Stomach smooth muscle (tissue), 2 donors: ENCODE results near the gene GPR143.

Experiments
- H3K27ac ChIP-seq: one replicate; pipeline ENCODE4 v1.7.0; 2013; ENCODE audit warnings: mild to moderate bottlenecking, low read length, inconsistent platforms
- H3K27me3 ChIP-seq, 2 donors: one replicate each; pipeline ENCODE4 v1.7.0; 2013; ENCODE audit warnings: low read length in 2 of 2; ENCODE audit not compliant: insufficient read depth in 2 of 2, control insufficient read depth in 1 of 2
- H3K36me3 ChIP-seq, 2 donors: one replicate each; pipeline ENCODE4 v1.7.0; 2013; ENCODE audit warnings: low read length in 2 of 2; ENCODE audit not compliant: control insufficient read depth in 2 of 2, insufficient read depth in 2 of 2
- H3K4me1 ChIP-seq: one replicate; pipeline ENCODE4 v1.7.0; 2013; ENCODE audit warnings: low read length; ENCODE audit not compliant: control insufficient read depth, insufficient read depth
- H3K4me3 ChIP-seq, 2 donors: one replicate each; pipeline ENCODE4 v1.7.0; 2013; ENCODE audit warnings: low read length in 2 of 2
- H3K9ac ChIP-seq, 2 donors: one replicate each; pipeline ENCODE4 v1.7.0; 2013; ENCODE audit warnings: low read length in 2 of 2, mild to moderate bottlenecking in 1 of 2
- H3K9me3 ChIP-seq, 2 donors: one replicate each; pipeline ENCODE4 v1.7.0; 2013; ENCODE audit warnings: low read length in 2 of 2; ENCODE audit not compliant: control insufficient read depth in 2 of 2
- donor health status: healthy.
- donor health status: Pancreatic carcinoma.

The GPR143 gene

GRCh38 chrX:9739130-9739529 lies 26.5 kb downstream of the GPR143 start:
- Histone ChIP-seq H3K9me3 (peaks cover 0 to 3% of the 10 kb centered on the region in 2 donors), H3K9ac (no peak overlapping the region), H3K36me3 (no peaks in the 10 kb centered on the region), H3K4me3 (no peak overlapping the region), H3K4me1 (no peaks in the 10 kb centered on the region), H3K27ac (no peak overlapping the region), H3K27me3 (peaks cover 0 to 4% of the 10 kb centered on the region in 2 donors)

DNA sequence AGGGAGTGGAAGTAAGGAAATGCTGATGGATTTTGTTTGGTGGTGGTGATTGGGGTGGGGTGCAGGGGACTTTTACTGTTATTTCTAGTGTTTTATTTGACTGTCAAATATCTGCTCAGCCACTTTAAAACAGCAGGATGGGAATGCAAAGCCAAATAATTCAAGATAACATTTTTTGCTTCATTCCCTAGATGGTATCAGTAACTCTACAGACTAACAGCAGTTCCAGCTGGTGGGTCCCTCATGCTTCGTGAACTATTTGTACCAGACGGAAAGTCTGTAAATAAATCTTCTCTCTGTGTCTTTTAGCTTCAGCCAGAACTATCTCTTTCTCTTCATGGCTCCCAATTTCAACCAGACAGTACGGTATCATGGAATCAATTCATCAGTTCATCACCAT lies 27.5 kb downstream of the GPR143 start:
- H3K27me3 ChIP-seq = peaks cover 0 to 4% of the 10 kb centered on the region in 2 donors
- no peak overlapping the region for H3K4me3 ChIP-seq
- H3K27ac ChIP-seq = no peak overlapping the region
- no peak overlapping the region for H3K9ac ChIP-seq
- no peaks in the 10 kb centered on the region for H3K36me3 ChIP-seq
- H3K4me1 ChIP-seq = no peaks in the 10 kb centered on the region
- H3K9me3 ChIP-seq = peaks cover 0 to 3% of the 10 kb centered on the region in 2 donors

DNA sequence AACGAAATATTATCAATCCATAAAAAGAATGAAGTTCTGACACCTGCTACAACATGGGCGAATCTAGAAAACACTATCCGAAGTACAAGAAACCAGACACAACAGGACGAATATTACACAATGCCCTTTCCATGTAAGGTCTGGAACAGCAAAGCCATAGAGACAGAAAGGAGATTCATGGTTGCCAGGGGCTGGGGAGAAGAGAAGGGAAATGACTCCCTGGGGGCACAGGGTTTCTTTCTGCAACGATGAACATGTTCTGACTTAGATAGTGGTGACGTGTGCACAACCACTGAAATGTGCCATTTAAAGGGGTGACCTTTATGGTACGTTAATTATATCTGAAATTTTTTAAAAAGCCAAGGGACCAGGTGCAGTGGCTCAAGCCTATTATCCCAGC lies 28.3 kb downstream of the GPR143 start:
- no peaks in the 10 kb centered on the region for H3K4me1 ChIP-seq
- H3K9ac ChIP-seq = no peak overlapping the region
- H3K4me3 ChIP-seq = no peak overlapping the region
- peaks cover 0 to 4% of the 10 kb centered on the region in 2 donors for H3K27me3 ChIP-seq
- H3K27ac ChIP-seq = no peak overlapping the region
- H3K36me3 ChIP-seq = no peaks in the 10 kb centered on the region
- peaks cover 0 to 3% of the 10 kb centered on the region in 2 donors for H3K9me3 ChIP-seq

DNA sequence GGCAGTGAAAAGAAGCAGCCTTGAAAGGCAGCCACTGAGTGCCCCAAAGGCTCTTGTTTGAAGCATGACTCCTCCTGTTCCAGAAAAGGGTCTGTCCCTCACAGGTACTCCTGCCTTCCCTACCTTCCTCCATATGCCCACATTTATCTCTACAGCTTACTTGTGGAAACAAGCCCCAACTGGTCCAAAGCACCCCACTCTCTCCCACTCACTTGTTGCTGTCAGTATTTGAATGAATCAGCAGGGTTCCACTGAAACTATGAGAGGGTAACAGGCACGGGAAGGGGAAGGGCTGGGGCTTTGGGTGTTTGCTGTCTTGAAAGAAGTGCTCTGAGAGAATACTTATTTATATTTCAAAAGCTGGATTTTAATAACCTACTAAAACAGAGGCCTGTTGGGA lies 34.9 kb downstream of the GPR143 start:
- Histone ChIP-seq H3K4me1 (no peaks in the 10 kb centered on the region), H3K9ac (no peak overlapping the region), H3K27me3 (peaks cover 0 to 15% of the 10 kb centered on the region in 2 donors), H3K27ac (no peak overlapping the region), H3K4me3 (no peak overlapping the region), H3K36me3 (no peaks in the 10 kb centered on the region), H3K9me3 (peaks cover 3 to 7% of the 10 kb centered on the region in 2 donors)

DNA sequence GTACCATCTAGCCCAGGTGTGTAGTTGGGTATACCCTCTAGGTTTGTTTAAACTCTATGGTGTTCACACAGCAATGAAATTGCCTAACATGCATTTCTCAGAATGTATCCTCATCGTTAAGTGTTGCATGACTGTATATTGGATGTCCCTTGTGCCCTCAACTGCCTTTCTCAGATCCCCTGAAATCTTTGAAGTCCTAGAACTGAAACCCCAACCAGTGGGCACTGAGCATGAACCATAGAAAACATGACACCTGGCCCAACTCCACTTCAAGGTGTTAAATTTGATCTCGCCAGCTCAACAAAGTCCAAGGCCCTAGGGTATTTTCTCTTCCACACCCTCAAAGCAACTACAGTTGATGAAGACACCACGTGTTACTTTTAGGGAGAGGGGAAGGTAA lies 35.6 kb downstream of the GPR143 start:
- Histone ChIP-seq H3K4me3 (no peak overlapping the region), H3K9me3 (peaks cover 2 to 7% of the 10 kb centered on the region in 2 donors), H3K27me3 (peaks cover 0 to 15% of the 10 kb centered on the region in 2 donors), H3K9ac (no peak overlapping the region), H3K36me3 (no peaks in the 10 kb centered on the region), H3K27ac (no peak overlapping the region), H3K4me1 (no peaks in the 10 kb centered on the region)

GRCh38 chrX:9729171-9729885 lies 36.3 kb downstream of the GPR143 start:
- no peaks in the 10 kb centered on the region for H3K36me3 ChIP-seq
- H3K9ac ChIP-seq = no peak overlapping the region

DNA sequence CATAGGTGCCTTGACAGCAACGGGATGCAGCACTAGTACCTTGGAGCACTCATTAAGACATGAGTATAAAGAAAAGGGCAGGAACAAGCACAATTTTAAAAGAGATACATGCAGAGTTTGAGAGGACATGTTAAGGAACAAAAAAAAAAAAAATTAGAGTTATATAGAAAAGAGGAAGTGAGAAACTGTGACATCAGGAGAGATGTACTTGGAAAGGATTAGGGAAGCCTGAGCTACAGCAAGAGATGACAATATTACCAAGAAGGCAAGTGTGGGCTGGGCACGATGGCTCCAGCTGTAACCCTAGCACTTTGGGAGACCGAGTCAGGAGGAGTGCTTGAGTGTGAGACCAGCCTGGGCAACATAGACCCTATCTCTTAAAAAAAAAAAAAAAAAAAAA lies 37.4 kb downstream of the GPR143 start:
- no peak overlapping the region for H3K4me3 ChIP-seq
- no peak overlapping the region for H3K9ac ChIP-seq
- H3K36me3 ChIP-seq = no peaks in the 10 kb centered on the region

More at GRCh38 chrX:9729171-9729885, 36.3 kb downstream of the GPR143 start:
- peaks cover 0 to 13% of the 10 kb centered on the region in 2 donors for H3K27me3 ChIP-seq
- no peaks in the 10 kb centered on the region for H3K4me1 ChIP-seq
- peaks cover 2 to 7% of the 10 kb centered on the region in 2 donors for H3K9me3 ChIP-seq
- H3K27ac ChIP-seq = no peak overlapping the region
- H3K4me3 ChIP-seq = no peak overlapping the region

GRCh38 chrX:9724711-9725110 lies 40.9 kb downstream of the GPR143 start:
- no peak overlapping the region for H3K9ac ChIP-seq
- no peaks in the 10 kb centered on the region for H3K4me1 ChIP-seq
- H3K27ac ChIP-seq = no peak overlapping the region
- H3K36me3 ChIP-seq = no peaks in the 10 kb centered on the region
- H3K9me3 ChIP-seq = peaks cover 13 to 15% of the 10 kb centered on the region in 2 donors
- no peak overlapping the region for H3K4me3 ChIP-seq
- H3K27me3 ChIP-seq = peaks cover 0 to 6% of the 10 kb centered on the region in 2 donors

More for the DNA sequence above, 37.4 kb downstream of the GPR143 start:
- peaks cover 4 to 7% of the 10 kb centered on the region in 2 donors for H3K9me3 ChIP-seq
- H3K27me3 ChIP-seq = peaks cover 0 to 13% of the 10 kb centered on the region in 2 donors
- H3K27ac ChIP-seq = no peak overlapping the region
- H3K4me1 ChIP-seq = no peaks in the 10 kb centered on the region

DNA sequence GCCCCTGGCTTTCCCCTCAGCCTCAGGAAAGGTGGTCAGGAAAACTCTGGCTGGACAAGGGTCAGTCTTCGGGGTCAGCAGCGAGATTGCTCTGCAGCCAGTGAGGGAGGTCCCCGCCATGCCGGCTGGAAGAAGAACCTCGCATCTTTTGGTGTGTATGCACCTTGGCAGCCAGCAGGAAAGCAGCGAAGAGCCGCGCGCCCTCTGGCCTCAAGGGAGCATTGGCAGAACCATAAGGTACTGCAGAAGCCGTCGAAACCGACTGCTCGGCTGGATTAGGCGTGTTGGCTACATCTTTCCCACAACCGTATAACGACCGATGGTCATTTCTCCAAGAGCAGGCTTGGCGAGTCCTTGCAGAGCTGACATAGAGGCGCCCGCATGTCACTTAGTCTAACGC lies 48.3 kb downstream of the GPR143 start:
- H3K9ac ChIP-seq = no peak overlapping the region
- H3K27me3 ChIP-seq = peaks cover 0 to 2% of the 10 kb centered on the region in 2 donors
- peaks cover 17 to 18% of the 10 kb centered on the region in 2 donors for H3K36me3 ChIP-seq
- no peak overlapping the region for H3K4me3 ChIP-seq
- no peaks in the 10 kb centered on the region for H3K4me1 ChIP-seq
- H3K27ac ChIP-seq = no peak overlapping the region
- peaks cover 2 to 8% of the 10 kb centered on the region in 2 donors for H3K9me3 ChIP-seq

- peaks cover 7 to 17% of the 10 kb centered on the region in 2 donors for H3K36me3 ChIP-seq
- no peak overlapping the region for H3K4me3 ChIP-seq
- no peaks in the 10 kb centered on the region for H3K27me3 ChIP-seq
- no peak overlapping the region for H3K27ac ChIP-seq
- H3K4me1 ChIP-seq = no peaks in the 10 kb centered on the region
- no peaks in the 10 kb centered on the region for H3K9me3 ChIP-seq
- no peak overlapping the region for H3K9ac ChIP-seq
These were observed 55.3 kb downstream of the GPR143 start for GRCh38 chrX:9710332-9710731.

DNA sequence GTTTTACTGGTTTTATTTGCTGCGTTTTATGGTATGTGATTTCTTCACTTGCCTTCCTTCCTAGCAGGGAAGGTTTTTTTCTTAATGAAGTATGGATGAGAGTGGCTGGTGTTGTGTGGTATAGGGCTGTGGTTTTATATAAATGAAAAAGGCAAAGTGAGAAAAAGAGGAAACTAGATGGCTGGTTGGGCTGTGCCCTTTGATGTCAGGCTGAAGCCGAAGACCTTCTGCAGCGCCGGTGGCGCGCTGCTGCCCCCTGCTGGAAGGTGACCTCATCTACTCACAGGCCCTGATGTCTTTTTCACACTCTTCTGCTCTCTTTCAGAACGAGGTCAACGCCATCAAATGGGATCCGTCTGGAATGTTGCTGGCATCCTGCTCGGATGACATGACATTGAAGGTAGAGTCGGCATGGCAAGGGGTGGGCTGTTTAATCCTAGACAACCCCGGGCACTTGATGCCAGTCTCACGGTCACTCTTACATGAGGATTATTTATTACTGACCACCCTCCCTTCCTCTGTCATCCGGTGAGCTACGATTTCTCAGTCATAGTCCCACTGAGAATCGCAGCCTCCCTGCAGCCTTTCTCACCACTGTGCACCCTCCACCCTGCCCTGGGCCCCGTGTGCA lies 56.6 kb downstream of the GPR143 start:
- no peak overlapping the region for H3K4me3 ChIP-seq
- no peak overlapping the region for H3K27ac ChIP-seq
- no peak overlapping the region for H3K9ac ChIP-seq
- H3K36me3 ChIP-seq = peaks cover 3 to 17% of the 10 kb centered on the region in 2 donors
- peaks cover 0 to 2% of the 10 kb centered on the region in 2 donors for H3K9me3 ChIP-seq
- H3K27me3 ChIP-seq = no peaks in the 10 kb centered on the region
- H3K4me1 ChIP-seq = no peaks in the 10 kb centered on the region
